Endometrium (tissue), 2 donors: ENCODE results near the gene PTPRD.
"Not testable (repeated sequence)": the region's sequence is repeated elsewhere in the genome, so short reads cannot be mapped to it uniquely, and the experiment has no call there.

ENCODE experiments used
- FAIRE-seq: peaks from 2 replicates; lab custom pipeline; 2012; peaks lifted over from hg19 to GRCh38; lab: Jason Lieb, UNC
- donor health status: control.
- donor health status: control.

The PTPRD gene

GRCh38 chr9:10479172-10479571 is 133.6 kb downstream of the PTPRD start:
- FAIRE-seq: no peak

- not testable (repeated sequence) for FAIRE-seq
Observed at GRCh38 chr9:10449201-10449617, 163.6 kb downstream of the PTPRD start.

- no peak for FAIRE-seq
Observed at GRCh38 chr9:10447036-10447435, 165.8 kb downstream of the PTPRD start.

- no peak for FAIRE-seq
Observed at GRCh38 chr9:10443868-10444204, 169.0 kb downstream of the PTPRD start.

- FAIRE-seq: no peak
Observed at GRCh38 chr9:10443181-10443867, 169.5 kb downstream of the PTPRD start.

- no peak for FAIRE-seq
Observed at GRCh38 chr9:10438955-10439354, 173.8 kb downstream of the PTPRD start.

GRCh38 chr9:10436756-10437155 is 176.0 kb downstream of the PTPRD start:
- no peak for FAIRE-seq

GRCh38 chr9:10434412-10434811 is 178.4 kb downstream of the PTPRD start:
- FAIRE-seq: no peak

- no peak for FAIRE-seq
Observed at GRCh38 chr9:10411272-10411671, 201.5 kb downstream of the PTPRD start.

GRCh38 chr9:10403283-10403682 is 209.5 kb downstream of the PTPRD start:
- no peak for FAIRE-seq

- no peak for FAIRE-seq
Observed at GRCh38 chr9:10396615-10397014, 216.2 kb downstream of the PTPRD start.

GRCh38 chr9:10387282-10387681 is 225.5 kb downstream of the PTPRD start:
- FAIRE-seq: no peak

- no peak for FAIRE-seq
Observed at GRCh38 chr9:10371824-10372223, 241.0 kb downstream of the PTPRD start.

- peak; percentile 4 for FAIRE-seq
Observed at GRCh38 chr9:10366171-10366779, 246.5 kb downstream of the PTPRD start.

GRCh38 chr9:10354591-10354990 is 258.2 kb downstream of the PTPRD start:
- no peak for FAIRE-seq

GRCh38 chr9:10345621-10346020 is 267.2 kb downstream of the PTPRD start:
- FAIRE-seq: not testable (repeated sequence)

- no peak for FAIRE-seq
Observed at GRCh38 chr9:10341057-10341456, 271.7 kb downstream of the PTPRD start.

- FAIRE-seq: no peak
Observed at GRCh38 chr9:10339152-10339551, 273.6 kb downstream of the PTPRD start.

GRCh38 chr9:10331157-10331556 is 281.6 kb downstream of the PTPRD start:
- no peak for FAIRE-seq

GRCh38 chr9:10282084-10282483 is 330.7 kb downstream of the PTPRD start:
- FAIRE-seq: no peak

- no peak for FAIRE-seq
Observed at GRCh38 chr9:10274988-10275387, 337.8 kb downstream of the PTPRD start.

GRCh38 chr9:10274175-10274574 is 338.6 kb downstream of the PTPRD start:
- no peak for FAIRE-seq

GRCh38 chr9:10272830-10273229 is 340.0 kb downstream of the PTPRD start:
- no peak for FAIRE-seq
